BLaER1 (cell line): ENCODE data around the gene MREG.

ENCODE experiments used
- H3K27ac ChIP-seq: shearing (Covaris generic); formaldehyde crosslinking; 2 replicates; pipeline ENCODE4 v1.8.1; 2022
- H3K27me3 ChIP-seq: shearing (Covaris generic); formaldehyde crosslinking; 2 replicates; pipeline ENCODE4 v1.8.1; 2022
- H3K36me3 ChIP-seq: shearing (Covaris generic); formaldehyde crosslinking; 2 replicates; pipeline ENCODE4 v1.8.1; 2022
- H3K4me1 ChIP-seq: shearing (Covaris generic); formaldehyde crosslinking; 2 replicates; pipeline ENCODE4 v1.8.1; 2022
- H3K4me2 ChIP-seq: shearing (Covaris generic); formaldehyde crosslinking; 2 replicates; pipeline ENCODE4 v1.8.1; 2022
- H3K4me3 ChIP-seq: shearing (Covaris generic); formaldehyde crosslinking; 2 replicates; pipeline ENCODE4 v1.8.1; 2022
- H3K9ac ChIP-seq: shearing (Covaris generic); formaldehyde crosslinking; 2 replicates; pipeline ENCODE4 v1.8.1; 2022
- H3K9me3 ChIP-seq: shearing (Covaris generic); formaldehyde crosslinking; 2 replicates; pipeline ENCODE4 v1.8.1; 2022
- H4K20me1 ChIP-seq: shearing (Covaris generic); formaldehyde crosslinking; 2 replicates; pipeline ENCODE4 v1.8.1; 2022
- Cebpa-rat ChIP-seq: shearing (Covaris generic); IDR thresholded peaks from 2 replicates; pipeline ENCODE4 v1.8.1; 2022

MREG gene

GRCh38 chr2:216043949-216044348, 30.6 kb upstream of the MREG start:
- Histone ChIP-seq H3K4me2 (no peak overlapping the region), H3K9ac (no peak overlapping the region), H4K20me1 (no peaks in the 10 kb centered on the region), H3K27me3 (no peaks in the 10 kb centered on the region), H3K27ac (no peak overlapping the region), H3K36me3 (no peaks in the 10 kb centered on the region), H3K9me3 (no peaks in the 10 kb centered on the region), H3K4me3 (no peak overlapping the region), H3K4me1 (no peaks in the 10 kb centered on the region)
- TF ChIP-seq Cebpa-rat = no peak

GRCh38 chr2:216041438-216041837, 28.1 kb upstream of the MREG start:
- Histone ChIP-seq H3K4me3 (no peak overlapping the region), H3K4me1 (no peaks in the 10 kb centered on the region), H3K36me3 (no peaks in the 10 kb centered on the region), H3K9me3 (no peaks in the 10 kb centered on the region), H3K9ac (no peak overlapping the region), H4K20me1 (no peaks in the 10 kb centered on the region), H3K4me2 (no peak overlapping the region), H3K27me3 (no peaks in the 10 kb centered on the region), H3K27ac (no peak overlapping the region)
- no peak for TF ChIP-seq Cebpa-rat

- no peak for TF ChIP-seq Cebpa-rat
- H3K4me1 ChIP-seq = no peaks in the 10 kb centered on the region
- H3K4me3 ChIP-seq = no peak overlapping the region
- H3K27ac ChIP-seq = no peak overlapping the region
- no peak overlapping the region for H3K9ac ChIP-seq
- no peaks in the 10 kb centered on the region for H3K36me3 ChIP-seq
- no peaks in the 10 kb centered on the region for H4K20me1 ChIP-seq
- no peak overlapping the region for H3K4me2 ChIP-seq
- no peaks in the 10 kb centered on the region for H3K27me3 ChIP-seq
- H3K9me3 ChIP-seq = no peaks in the 10 kb centered on the region
Measured at GRCh38 chr2:216039918-216040317, 26.6 kb upstream of the MREG start.

- H3K27ac ChIP-seq = no peak overlapping the region
- no peak overlapping the region for H3K4me2 ChIP-seq
- H3K36me3 ChIP-seq = no peaks in the 10 kb centered on the region
- H3K9ac ChIP-seq = no peak overlapping the region
- TF ChIP-seq Cebpa-rat = no peak
- no peak overlapping the region for H3K4me3 ChIP-seq
- no peaks in the 10 kb centered on the region for H4K20me1 ChIP-seq
- H3K9me3 ChIP-seq = no peaks in the 10 kb centered on the region
- no peaks in the 10 kb centered on the region for H3K27me3 ChIP-seq
- no peaks in the 10 kb centered on the region for H3K4me1 ChIP-seq
Measured at GRCh38 chr2:216034065-216034464, 20.7 kb upstream of the MREG start.

GRCh38 chr2:216033403-216033802, 20.1 kb upstream of the MREG start:
- no peaks in the 10 kb centered on the region for H3K9me3 ChIP-seq
- no peaks in the 10 kb centered on the region for H3K27me3 ChIP-seq
- no peak for TF ChIP-seq Cebpa-rat
- H3K9ac ChIP-seq = no peak overlapping the region
- H3K4me2 ChIP-seq = no peak overlapping the region
- no peak overlapping the region for H3K4me3 ChIP-seq
- H3K36me3 ChIP-seq = no peaks in the 10 kb centered on the region
- H3K4me1 ChIP-seq = no peaks in the 10 kb centered on the region
- no peak overlapping the region for H3K27ac ChIP-seq
- no peaks in the 10 kb centered on the region for H4K20me1 ChIP-seq

GRCh38 chr2:216031960-216032689, 18.8 kb upstream of the MREG start:
- no peak overlapping the region for H3K4me2 ChIP-seq
- no peak overlapping the region for H3K27ac ChIP-seq

GRCh38 chr2:216030216-216030615, 16.9 kb upstream of the MREG start:
- Histone ChIP-seq H3K36me3 (no peaks in the 10 kb centered on the region), H4K20me1 (no peaks in the 10 kb centered on the region), H3K27ac (no peak overlapping the region), H3K4me3 (no peak overlapping the region), H3K9ac (no peak overlapping the region), H3K4me1 (no peaks in the 10 kb centered on the region), H3K27me3 (no peaks in the 10 kb centered on the region), H3K9me3 (no peaks in the 10 kb centered on the region), H3K4me2 (no peak overlapping the region)
- no peak for TF ChIP-seq Cebpa-rat

More at GRCh38 chr2:216031960-216032689, 18.8 kb upstream of the MREG start:
- no peak overlapping the region for H3K4me3 ChIP-seq
- no peaks in the 10 kb centered on the region for H3K36me3 ChIP-seq
- no peak for TF ChIP-seq Cebpa-rat
- H3K9me3 ChIP-seq = no peaks in the 10 kb centered on the region
- no peak overlapping the region for H3K9ac ChIP-seq
- H4K20me1 ChIP-seq = no peaks in the 10 kb centered on the region
- H3K4me1 ChIP-seq = no peaks in the 10 kb centered on the region
- H3K27me3 ChIP-seq = no peaks in the 10 kb centered on the region

- H3K27ac ChIP-seq = no peak overlapping the region
- no peaks in the 10 kb centered on the region for H3K9me3 ChIP-seq
- no peaks in the 10 kb centered on the region for H3K4me1 ChIP-seq
Measured at GRCh38 chr2:216029416-216030129, 16.2 kb upstream of the MREG start.

GRCh38 chr2:216024779-216025336, 11.5 kb upstream of the MREG start:
- H3K9me3 ChIP-seq = no peaks in the 10 kb centered on the region
- H4K20me1 ChIP-seq = no peaks in the 10 kb centered on the region
- no peaks in the 10 kb centered on the region for H3K4me1 ChIP-seq
- no peak overlapping the region for H3K4me2 ChIP-seq
- no peak overlapping the region for H3K9ac ChIP-seq
- TF ChIP-seq Cebpa-rat = no peak
- no peaks in the 10 kb centered on the region for H3K36me3 ChIP-seq
- H3K27me3 ChIP-seq = no peaks in the 10 kb centered on the region
- no peak overlapping the region for H3K4me3 ChIP-seq
- H3K27ac ChIP-seq = no peak overlapping the region

More at GRCh38 chr2:216029416-216030129, 16.2 kb upstream of the MREG start:
- no peak overlapping the region for H3K9ac ChIP-seq
- TF ChIP-seq Cebpa-rat = no peak
- H3K4me2 ChIP-seq = no peak overlapping the region
- H3K27me3 ChIP-seq = no peaks in the 10 kb centered on the region
- H3K36me3 ChIP-seq = no peaks in the 10 kb centered on the region
- H3K4me3 ChIP-seq = no peak overlapping the region
- no peaks in the 10 kb centered on the region for H4K20me1 ChIP-seq

GRCh38 chr2:216023055-216023648, 9.8 kb upstream of the MREG start:
- no peak for TF ChIP-seq Cebpa-rat
- H3K4me3 ChIP-seq = no peak overlapping the region
- no peaks in the 10 kb centered on the region for H3K4me1 ChIP-seq
- no peaks in the 10 kb centered on the region for H3K9me3 ChIP-seq
- H3K9ac ChIP-seq = no peak overlapping the region
- H3K27ac ChIP-seq = no peak overlapping the region
- no peaks in the 10 kb centered on the region for H4K20me1 ChIP-seq
- H3K36me3 ChIP-seq = no peaks in the 10 kb centered on the region
- no peak overlapping the region for H3K4me2 ChIP-seq
- no peaks in the 10 kb centered on the region for H3K27me3 ChIP-seq
